Measurements from ENCODE around the gene RGS18.
"Not testable (repeated sequence)": the region's sequence is repeated elsewhere in the genome, so short reads cannot be mapped to it uniquely, and the experiment has no call there.

The RGS18 gene
- 0.61 to 1.2 reads per million in 2 donors for total RNA-seq

- DNase-seq = peak in 1 of 5 experiments; percentile 22
Observed at GRCh38 chr1:192158181-192158580, at the start of gene RGS18. TSS of gene RGS18 (plus strand) at chr1:192158462. CDS start at chr1:192158638, 176 bp downstream.

DNA sequence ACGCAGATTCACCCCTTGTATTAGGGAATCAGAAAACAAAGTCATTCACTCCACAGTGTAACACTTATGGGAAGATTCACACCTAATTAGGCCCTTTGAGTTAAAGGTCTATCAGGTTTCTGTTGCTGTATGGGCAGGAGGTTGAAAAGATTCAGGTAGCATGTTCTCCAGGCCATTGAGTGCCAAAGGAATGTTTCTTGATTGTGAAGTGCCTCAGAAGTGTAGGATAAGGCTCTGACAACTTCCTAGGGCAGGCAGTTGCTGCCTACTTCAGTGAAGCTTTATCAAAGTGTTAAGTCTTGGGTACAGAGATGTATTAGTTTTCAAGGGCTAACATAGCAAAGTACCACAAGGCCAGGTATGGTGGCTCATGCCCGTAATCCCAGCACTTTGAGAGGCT, 48.7 kb upstream of the RGS18 start:
- DNase-seq = no peak

GRCh38 chr1:192115000-192115399, 43.3 kb upstream of the RGS18 start:
- no peak for DNase-seq

DNA sequence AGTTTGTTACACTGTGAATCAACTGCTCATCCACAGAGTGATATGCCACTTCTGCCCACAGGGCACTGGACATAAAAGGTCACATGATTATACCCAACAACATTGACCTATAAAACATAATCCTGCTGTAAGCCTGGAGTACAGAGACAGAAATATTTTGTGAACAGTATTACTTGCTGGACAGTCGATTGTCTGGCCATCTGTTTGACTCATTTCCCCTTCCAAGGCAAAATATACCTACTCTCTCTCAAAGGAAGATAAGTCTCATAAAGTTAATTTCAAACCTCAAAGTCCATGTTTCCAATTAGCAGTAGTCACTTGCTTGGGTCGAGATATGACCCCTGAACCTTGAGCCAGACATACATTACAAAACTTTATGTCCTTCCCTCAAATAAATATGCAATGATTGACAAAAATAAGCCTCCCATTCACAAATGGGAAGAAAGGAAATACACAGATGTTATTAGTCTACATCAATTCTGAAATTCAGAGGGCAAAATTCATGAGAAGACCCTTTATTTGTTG, 39.3 kb upstream of the RGS18 start:
- no peak for DNase-seq

DNA sequence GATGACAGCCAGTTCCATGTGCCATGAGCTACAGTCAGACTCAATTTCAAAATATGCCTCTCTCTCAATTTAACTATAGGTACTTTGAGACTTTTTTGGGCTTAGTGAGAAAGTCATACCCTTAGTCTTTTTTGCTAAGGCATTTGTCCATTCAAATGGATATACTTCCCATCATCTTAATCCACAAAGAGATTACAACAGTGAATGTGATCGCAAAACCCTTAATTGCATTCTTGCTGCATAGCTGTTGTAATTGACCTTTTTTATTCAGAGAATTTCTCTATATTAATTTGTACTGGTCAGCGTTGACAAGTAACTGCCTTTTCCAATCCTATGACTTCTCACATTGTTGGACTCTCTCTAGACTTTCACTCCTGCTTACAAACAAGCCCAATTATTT, 38.6 kb upstream of the RGS18 start:
- DNase-seq = no peak

GRCh38 chr1:192122668-192123067, 35.6 kb upstream of the RGS18 start:
- DNase-seq = no peak

DNA sequence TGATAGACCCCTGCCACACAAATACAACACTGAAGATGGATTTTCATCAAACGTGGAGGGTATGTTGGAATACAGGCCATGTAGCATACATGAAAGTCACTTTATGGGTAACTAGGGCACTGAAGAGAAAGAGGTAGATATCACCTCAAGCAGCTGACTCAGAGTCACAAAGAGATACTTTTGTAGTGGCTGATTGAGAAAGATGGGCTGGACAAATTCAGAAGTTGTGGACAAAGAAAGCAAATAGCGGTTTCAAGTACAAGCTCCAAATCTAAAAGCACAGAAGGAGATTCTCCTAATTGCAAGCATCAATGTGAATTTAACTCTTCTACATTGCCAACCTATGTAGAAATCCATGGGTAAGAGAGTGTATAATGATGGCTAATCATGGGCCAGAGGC, 35.0 kb upstream of the RGS18 start:
- DNase-seq = no peak

DNA sequence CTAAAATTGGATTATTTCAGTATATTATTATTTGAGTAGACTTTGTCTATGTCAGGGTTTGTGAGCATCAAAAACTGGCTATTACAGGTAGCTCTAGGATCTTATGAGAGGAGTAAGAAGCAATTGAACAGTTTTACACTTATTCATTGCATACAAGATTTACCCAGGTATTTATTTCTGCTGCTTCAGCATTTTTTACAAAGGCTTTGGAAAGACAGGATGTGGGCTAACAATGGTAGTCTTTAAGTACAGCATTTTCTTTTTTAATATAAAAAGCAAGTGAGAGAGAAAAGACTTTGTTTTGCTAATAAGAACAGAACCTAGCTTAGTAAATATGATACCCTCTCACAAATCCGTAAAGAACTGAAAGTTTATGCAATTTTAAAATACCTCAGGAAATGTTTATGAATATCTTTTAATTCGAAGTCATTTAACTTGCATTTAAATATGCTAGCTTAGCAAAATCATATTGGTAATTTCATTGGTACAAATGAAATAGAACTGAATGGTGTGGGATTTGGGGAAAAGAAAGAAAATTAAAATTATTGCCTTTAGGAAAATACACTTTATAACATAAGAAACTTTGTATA, 32.1 kb upstream of the RGS18 start:
- DNase-seq = no peak

- DNase-seq = no peak
Observed at GRCh38 chr1:192130175-192130574, 28.1 kb upstream of the RGS18 start.

- not testable (repeated sequence) for DNase-seq
Observed at GRCh38 chr1:192130865-192131264, 27.4 kb upstream of the RGS18 start.

- no peak for DNase-seq
Observed at GRCh38 chr1:192131914-192132313, 26.3 kb upstream of the RGS18 start.

DNA sequence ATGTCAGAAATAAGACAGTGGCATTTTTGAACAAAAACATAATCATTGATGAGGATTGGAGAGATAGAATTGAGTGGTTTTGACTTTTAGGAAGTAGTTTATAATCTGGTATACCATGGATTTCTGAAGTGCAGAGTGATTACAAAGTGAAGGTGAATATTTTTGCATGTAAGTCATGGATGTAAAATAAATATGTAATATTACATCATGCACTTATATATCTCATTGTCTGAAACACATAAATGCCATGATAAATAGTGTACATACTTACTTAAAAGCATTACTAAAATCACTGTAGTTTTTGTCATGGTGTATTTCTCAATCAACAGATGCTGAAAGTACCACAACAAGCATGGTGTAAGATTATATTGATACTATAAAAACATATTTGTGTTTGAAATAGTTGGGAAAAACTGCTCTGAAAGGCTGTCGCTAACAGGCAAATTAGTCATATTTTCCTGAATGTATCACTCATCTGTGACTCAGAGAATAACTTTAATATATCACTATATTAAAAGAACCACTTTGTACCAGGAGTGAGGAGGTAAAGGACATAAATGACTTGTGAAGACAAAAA, 24.8 kb upstream of the RGS18 start:
- DNase-seq = no peak

DNA sequence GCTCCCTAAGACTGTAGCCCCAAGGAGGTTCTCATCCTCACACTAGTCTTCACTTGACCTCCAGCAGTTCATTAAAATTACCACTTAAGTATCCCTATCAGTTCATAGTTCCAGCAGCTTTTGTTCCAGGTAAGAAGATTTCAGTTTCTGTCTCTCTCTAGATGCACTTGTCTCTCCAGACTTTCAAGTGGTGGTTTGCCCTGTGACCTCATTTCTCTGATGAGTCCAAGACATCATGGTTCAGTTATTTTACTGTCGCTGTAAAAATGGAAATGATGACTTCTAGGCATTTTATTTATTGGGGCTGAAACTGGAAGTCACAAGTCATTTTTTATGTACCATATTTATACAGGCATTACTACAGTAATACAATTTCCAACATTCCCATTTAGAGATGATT, 17.9 kb upstream of the RGS18 start:
- DNase-seq = no peak

- DNase-seq = no peak
Observed at GRCh38 chr1:192147221-192147620, 11.0 kb upstream of the RGS18 start.

DNA sequence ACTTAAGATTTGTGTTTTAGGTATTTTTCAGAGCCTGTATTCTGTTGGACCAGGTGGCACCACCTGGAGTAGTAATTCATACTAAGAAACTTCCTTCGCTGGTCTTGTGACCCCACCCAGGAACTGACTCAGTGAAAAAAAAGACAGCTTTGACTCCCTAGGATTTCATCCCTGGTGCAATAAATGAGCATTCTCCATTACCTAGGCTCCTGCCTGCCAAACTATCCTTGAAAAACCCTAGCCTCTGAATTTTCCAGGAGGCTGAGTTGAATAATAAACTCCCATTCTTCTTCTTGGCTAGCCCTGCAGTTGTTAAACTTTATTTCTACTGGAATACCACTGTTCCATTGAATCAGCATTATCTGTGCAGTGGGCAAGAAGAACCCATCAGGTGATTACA, 10.6 kb upstream of the RGS18 start:
- no peak for DNase-seq

DNA sequence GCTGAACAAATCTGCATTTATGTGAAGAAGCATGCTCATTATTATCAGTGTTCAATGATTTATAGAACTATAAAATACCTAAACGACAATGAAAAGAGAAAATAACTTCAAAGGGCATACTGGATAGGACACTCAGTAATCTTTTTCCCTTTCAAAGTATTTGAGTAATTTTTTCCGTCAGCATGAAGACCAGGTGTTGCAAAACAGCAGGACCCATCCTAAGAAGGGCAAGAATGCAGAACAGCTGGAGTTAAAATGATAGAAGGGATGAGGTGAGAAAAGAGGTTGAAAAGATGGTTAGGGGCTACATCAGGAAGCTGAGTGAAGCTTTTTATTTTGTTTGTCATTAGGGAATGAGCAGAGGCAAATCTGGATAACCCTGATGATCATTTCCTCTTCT, 7.1 kb upstream of the RGS18 start:
- no peak for DNase-seq

GRCh38 chr1:192153276-192153675, 5.0 kb upstream of the RGS18 start:
- DNase-seq = no peak

DNA sequence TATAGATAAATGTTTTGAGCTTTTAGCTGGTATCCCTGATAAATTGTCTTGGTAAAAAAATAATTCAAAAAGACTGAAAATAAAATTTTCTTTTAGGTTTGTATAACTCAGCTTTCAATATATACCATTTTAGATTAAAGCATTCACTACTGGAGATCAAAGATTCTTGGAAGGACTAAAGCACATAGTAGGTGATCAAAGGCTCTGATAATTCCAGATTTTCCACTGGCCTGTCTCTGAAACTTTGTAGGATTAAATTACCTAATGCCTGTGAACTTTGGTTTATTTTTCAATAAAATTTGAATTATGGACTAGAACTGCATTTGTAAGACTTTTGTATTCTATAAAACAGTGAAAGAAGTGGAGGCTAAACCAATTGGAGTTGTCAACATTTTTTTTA, 1.2 kb upstream of the RGS18 start:
- no peak for DNase-seq

- no peak for DNase-seq
Observed at GRCh38 chr1:192159014-192159413, 752 bp downstream of the RGS18 start.

- DNase-seq = no peak
Observed at GRCh38 chr1:192159781-192160180, 1.5 kb downstream of the RGS18 start.

- no peak for DNase-seq
Observed at GRCh38 chr1:192160196-192160595, 1.9 kb downstream of the RGS18 start.

DNA sequence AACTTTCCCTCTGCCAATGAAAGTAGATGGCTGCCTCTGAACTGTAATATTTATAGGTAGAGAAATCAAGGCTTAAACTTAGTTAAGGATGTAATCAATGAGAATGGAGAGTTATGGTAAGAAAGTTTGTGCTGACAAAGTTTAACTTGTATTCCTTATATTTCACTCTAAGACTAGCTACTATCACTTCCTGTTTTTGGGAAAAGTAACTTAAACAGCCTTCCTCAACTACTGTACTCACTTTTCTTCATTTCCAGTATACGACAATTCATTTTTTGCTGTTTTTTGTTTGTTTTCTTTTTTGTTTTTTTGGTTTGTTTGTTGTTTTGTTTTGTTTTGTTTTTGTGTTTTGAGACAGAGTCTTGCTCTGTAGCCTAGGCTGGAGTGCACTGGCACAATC, 3.7 kb downstream of the RGS18 start:
- DNase-seq = no peak

DNA sequence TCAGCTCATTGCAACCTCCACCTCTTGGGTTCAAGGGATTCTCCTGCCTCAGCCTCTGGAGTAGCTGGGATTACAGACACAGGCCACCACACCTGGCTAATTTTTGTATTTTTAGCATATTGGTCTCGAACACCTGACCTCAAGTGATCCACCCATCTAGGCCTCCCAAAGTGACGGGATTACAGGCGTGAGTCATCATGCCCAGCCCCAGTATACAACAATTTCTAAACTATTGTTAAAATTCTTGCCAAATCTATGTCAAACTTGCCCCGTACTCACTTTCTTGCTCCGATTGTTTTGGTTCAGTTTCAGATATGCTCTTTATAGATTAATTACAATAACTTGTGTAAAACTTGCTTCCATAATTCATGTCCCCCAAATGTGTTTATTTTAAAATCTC, 4.1 kb downstream of the RGS18 start:
- no peak for DNase-seq

- DNase-seq = not testable (repeated sequence)
Observed at GRCh38 chr1:192165002-192165401, 6.7 kb downstream of the RGS18 start.

DNA sequence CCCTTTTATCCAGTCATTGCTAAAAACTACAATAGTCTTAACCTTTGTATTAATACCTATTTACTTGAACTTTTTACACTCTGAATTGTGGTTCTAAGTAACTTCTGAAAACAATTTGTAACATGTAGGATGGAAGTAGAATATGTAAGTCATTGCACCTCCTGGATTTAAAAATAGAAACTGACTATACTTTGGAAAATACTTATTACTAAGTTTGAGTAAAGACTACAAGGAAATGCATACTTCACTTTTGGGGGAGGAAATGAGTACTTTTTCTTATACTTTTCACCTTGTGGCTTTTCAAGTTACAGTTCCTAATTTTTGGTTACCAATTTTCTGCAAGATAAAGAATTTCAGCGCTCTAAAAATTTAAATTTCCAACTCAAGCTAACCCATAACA, 8.7 kb downstream of the RGS18 start:
- DNase-seq = no peak

Measured in T-helper 2 cell (primary cell).